Measurements from ENCODE around the gene RRP15. TPM values are rescaled to one million over a fixed set of nuclear protein-coding genes. Genes with fewer than 3 reads are reported as not detected.

RRP15 gene
- total RNA-seq, 1 donor from 2014 or later: 3.7 TPM

- Histone ChIP-seq H3K4me3 (peak overlapping the region; percentile 16 to 35), H3K9me3 (no peaks in the 10 kb centered on the region), H3K4me1 (peaks cover 4% of the 10 kb centered on the region), H3K27ac (peak overlapping the region; percentile 47), H3K36me3 (no peaks in the 10 kb centered on the region), H3K27me3 (no peaks in the 10 kb centered on the region)
- TF ChIP-seq POLR2A (IDR thresholded peaks at IDR 0.05) (no peak), CTCF (IDR thresholded peaks at IDR 0.05) (no peak), POLR2AphosphoS5 (IDR thresholded peaks at IDR 0.05; ENCODE audit: insufficient read depth in 1 of 2, low read depth in 1 of 2) (no peak)
- no peak for DNase-seq (ENCODE audit: extremely low spot score in 2 of 2)
- intact Hi-C loops (cut with DNase I): no loop called here
Observed at GRCh38 chr1:218350801-218351266, 65.7 kb downstream of the RRP15 start.

GRCh38 chr1:218351391-218352074 is 66.4 kb downstream of the RRP15 start:
- Histone ChIP-seq H3K27ac (peak overlapping the region; percentile 47), H3K4me1 (peaks cover 4% of the 10 kb centered on the region), H3K36me3 (no peaks in the 10 kb centered on the region), H3K9me3 (no peaks in the 10 kb centered on the region), H3K27me3 (no peaks in the 10 kb centered on the region), H3K4me3 (peak overlapping the region; percentile 16 to 35)
- TF ChIP-seq CTCF (IDR thresholded peaks at IDR 0.05) (peak in 2 of 3 experiments; percentile 27 to 35), POLR2AphosphoS5 (IDR thresholded peaks at IDR 0.05; ENCODE audit: insufficient read depth in 1 of 2, low read depth in 1 of 2) (no peak)
- intact Hi-C loops (cut with DNase I): no loop called here
- DNase-seq (ENCODE audit: extremely low spot score in 2 of 2): no peak

GRCh38 chr1:218352075-218352438 is 67.0 kb downstream of the RRP15 start:
- no peaks in the 10 kb centered on the region for H3K9me3 ChIP-seq
- DNase-seq (ENCODE audit: extremely low spot score in 2 of 2): no peak
- intact Hi-C loops (cut with DNase I): no loop called here
- H3K4me3 ChIP-seq: peak overlapping the region in 1 of 2 donors; percentile 35
- no peaks in the 10 kb centered on the region for H3K36me3 ChIP-seq
- TF ChIP-seq CTCF (IDR thresholded peaks at IDR 0.05) (no peak), POLR2A (IDR thresholded peaks at IDR 0.05) (no peak), POLR2AphosphoS5 (IDR thresholded peaks at IDR 0.05; ENCODE audit: insufficient read depth in 1 of 2, low read depth in 1 of 2) (no peak)
- H3K27me3 ChIP-seq: no peaks in the 10 kb centered on the region
- peak overlapping the region; percentile 47 for H3K27ac ChIP-seq
- peaks cover 4% of the 10 kb centered on the region for H3K4me1 ChIP-seq

- DNase-seq (ENCODE audit: extremely low spot score in 2 of 2): no peak
- Histone ChIP-seq H3K27ac (no peak overlapping the region), H3K9me3 (no peaks in the 10 kb centered on the region), H3K36me3 (no peaks in the 10 kb centered on the region), H3K4me1 (peaks cover 4% of the 10 kb centered on the region), H3K27me3 (no peaks in the 10 kb centered on the region), H3K4me3 (no peak overlapping the region)
- TF ChIP-seq CTCF (IDR thresholded peaks at IDR 0.05) (no peak), POLR2AphosphoS5 (IDR thresholded peaks at IDR 0.05; ENCODE audit: insufficient read depth in 1 of 2, low read depth in 1 of 2) (no peak), POLR2A (IDR thresholded peaks at IDR 0.05) (no peak)
- intact Hi-C loops (cut with DNase I): no loop called here
Observed at GRCh38 chr1:218353656-218354055, 68.6 kb downstream of the RRP15 start.

GRCh38 chr1:218355278-218355677 is 70.2 kb downstream of the RRP15 start:
- Histone ChIP-seq H3K9me3 (no peaks in the 10 kb centered on the region), H3K27me3 (no peaks in the 10 kb centered on the region), H3K4me1 (peaks cover 4% of the 10 kb centered on the region), H3K27ac (no peak overlapping the region), H3K36me3 (no peaks in the 10 kb centered on the region), H3K4me3 (no peak overlapping the region)
- intact Hi-C loops (cut with DNase I): no loop called here
- DNase-seq (ENCODE audit: extremely low spot score in 2 of 2): no peak
- no peak for TF ChIP-seq POLR2AphosphoS5 (IDR thresholded peaks at IDR 0.05; ENCODE audit: insufficient read depth in 1 of 2, low read depth in 1 of 2)
- TF ChIP-seq POLR2A (IDR thresholded peaks at IDR 0.05): no peak
- no peak for TF ChIP-seq CTCF (IDR thresholded peaks at IDR 0.05)

Data from vagina (tissue), 2 donors.